Osteoblast (primary cell): Measurements from ENCODE around the gene VSIG8. TPM values are rescaled to one million over a fixed set of nuclear protein-coding genes. Genes with fewer than 3 reads are reported as not detected.

Experiments used
- DNase-seq: peaks from one replicate; pipeline ENCODE4 v3.0.0; 2011; ENCODE audit warnings: low spot score, mixed read lengths; ENCODE audit not compliant: insufficient read length; ENCODE audit errors: missing footprints
- H2AFZ ChIP-seq: 2 replicates; pipeline ENCODE4 v1.6.0; 2011; ENCODE audit warnings: mild to moderate bottlenecking, low read length
- H3K27ac ChIP-seq: 2 replicates; pipeline ENCODE4 v1.5.1; 2011; ENCODE audit warnings: mild to moderate bottlenecking, low read depth, low read length, moderate library complexity
- H3K27me3 ChIP-seq: 2 replicates; pipeline ENCODE4 v1.6.0; 2012; ENCODE audit warnings: mild to moderate bottlenecking, control low read depth, inconsistent platforms, low read length, moderate library complexity; ENCODE audit not compliant: insufficient read depth
- H3K36me3 ChIP-seq: 2 replicates; pipeline ENCODE4 v1.5.1; 2011; ENCODE audit warnings: mild to moderate bottlenecking, low read length, control low read depth, moderate library complexity; ENCODE audit not compliant: insufficient read depth
- H3K4me1 ChIP-seq: 2 replicates; pipeline ENCODE4 v1.5.1; 2011; ENCODE audit warnings: mild to moderate bottlenecking, low read length, control low read depth, moderate library complexity; ENCODE audit not compliant: insufficient read depth
- H3K4me2 ChIP-seq: 2 replicates; pipeline ENCODE4 v1.6.0; 2011; ENCODE audit warnings: mild to moderate bottlenecking, low read length; ENCODE audit not compliant: insufficient read depth
- H3K4me3 ChIP-seq: fragments of 200-600 bp; sonication (generic); 3 replicates; pipeline ENCODE4 v1.5.1; 2012; ENCODE audit warnings: mild to moderate bottlenecking, low read length, inconsistent platforms; ENCODE audit not compliant: insufficient read depth
- H3K79me2 ChIP-seq: 2 replicates; pipeline ENCODE4 v1.6.0; 2012; ENCODE audit warnings: mild to moderate bottlenecking, low read length, control low read depth, inconsistent platforms; ENCODE audit not compliant: insufficient read depth
- H3K9me3 ChIP-seq: 2 replicates; pipeline ENCODE4 v1.5.1; 2011; ENCODE audit warnings: low read depth, low read length, control low read depth
- H4K20me1 ChIP-seq: 2 replicates; pipeline ENCODE4 v1.6.0; 2012; ENCODE audit warnings: mild to moderate bottlenecking, low read length, control low read depth; ENCODE audit not compliant: insufficient read depth
- CTCF ChIP-seq: IDR thresholded peaks from 2 replicates; pipeline ENCODE4 v1.5.1; 2011; ENCODE audit warnings: mild to moderate bottlenecking, low read depth, low read length, moderate library complexity; ENCODE audit errors: extremely low read depth
- total RNA-seq: library from RNA; depleted of rRNA; stranded (reverse); fragments of >200 nt; gene quantifications from 2 replicates; pipeline ENCODE4 v1.2.3, GENCODE V29; 2012

VSIG8 gene
- total RNA-seq, 1 donor = not detected

DNA sequence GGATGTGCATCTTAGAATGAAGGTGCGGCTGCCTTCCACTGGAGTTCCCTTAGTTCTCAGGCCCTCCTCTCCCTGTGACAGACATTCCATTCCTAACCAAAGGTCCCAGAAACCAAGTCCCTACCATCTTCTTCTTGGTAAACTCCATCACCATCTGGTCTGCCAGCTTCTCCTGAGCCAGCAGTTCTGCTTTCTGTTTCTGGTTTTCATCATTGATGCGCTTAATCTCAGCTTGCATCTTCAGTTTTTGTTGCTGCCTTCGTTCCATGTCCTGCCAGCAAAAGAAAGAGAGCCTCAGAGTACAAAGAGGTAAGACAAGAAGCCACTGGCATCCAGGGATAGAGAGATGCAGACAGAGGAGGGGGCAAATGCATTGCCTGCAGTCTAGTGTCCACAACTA, 18.0 kb upstream of the VSIG8 start:
- Histone ChIP-seq H3K4me2 (peak overlapping the region; percentile 34), H3K27ac (peak overlapping the region; percentile 57), H3K4me3 (no peak overlapping the region), H3K79me2 (no peaks in the 10 kb centered on the region), H3K4me1 (peaks cover 31% of the 10 kb centered on the region), H3K9me3 (no peaks in the 10 kb centered on the region), H3K36me3 (no peaks in the 10 kb centered on the region), H2AFZ (peak overlapping the region; percentile 44), H4K20me1 (no peaks in the 10 kb centered on the region), H3K27me3 (no peaks in the 10 kb centered on the region)
- TF ChIP-seq CTCF = no peak
- no peak for DNase-seq

- DNase-seq = peak; percentile 87
- no peaks in the 10 kb centered on the region for H3K9me3 ChIP-seq
- peak overlapping the region; percentile 44 for H2AFZ ChIP-seq
- H3K4me1 ChIP-seq = peaks cover 31% of the 10 kb centered on the region
- no peaks in the 10 kb centered on the region for H3K79me2 ChIP-seq
- H3K36me3 ChIP-seq = no peaks in the 10 kb centered on the region
- H3K27ac ChIP-seq = peak overlapping the region; percentile 57
- H3K27me3 ChIP-seq = no peaks in the 10 kb centered on the region
- no peak overlapping the region for H3K4me3 ChIP-seq
- H4K20me1 ChIP-seq = no peaks in the 10 kb centered on the region
- TF ChIP-seq CTCF = no peak
- H3K4me2 ChIP-seq = peak overlapping the region; percentile 34
These were observed 17.5 kb upstream of the VSIG8 start for GRCh38 chr1:159879977-159880376.

GRCh38 chr1:159879136-159879535, 16.7 kb upstream of the VSIG8 start:
- no peak for DNase-seq
- H3K36me3 ChIP-seq = no peaks in the 10 kb centered on the region
- no peak for TF ChIP-seq CTCF
- no peak overlapping the region for H3K4me2 ChIP-seq
- H3K9me3 ChIP-seq = no peaks in the 10 kb centered on the region
- peaks cover 31% of the 10 kb centered on the region for H3K4me1 ChIP-seq
- no peak overlapping the region for H2AFZ ChIP-seq
- no peak overlapping the region for H3K4me3 ChIP-seq
- H3K79me2 ChIP-seq = no peaks in the 10 kb centered on the region
- H4K20me1 ChIP-seq = no peaks in the 10 kb centered on the region
- no peaks in the 10 kb centered on the region for H3K27me3 ChIP-seq
- no peak overlapping the region for H3K27ac ChIP-seq

DNA sequence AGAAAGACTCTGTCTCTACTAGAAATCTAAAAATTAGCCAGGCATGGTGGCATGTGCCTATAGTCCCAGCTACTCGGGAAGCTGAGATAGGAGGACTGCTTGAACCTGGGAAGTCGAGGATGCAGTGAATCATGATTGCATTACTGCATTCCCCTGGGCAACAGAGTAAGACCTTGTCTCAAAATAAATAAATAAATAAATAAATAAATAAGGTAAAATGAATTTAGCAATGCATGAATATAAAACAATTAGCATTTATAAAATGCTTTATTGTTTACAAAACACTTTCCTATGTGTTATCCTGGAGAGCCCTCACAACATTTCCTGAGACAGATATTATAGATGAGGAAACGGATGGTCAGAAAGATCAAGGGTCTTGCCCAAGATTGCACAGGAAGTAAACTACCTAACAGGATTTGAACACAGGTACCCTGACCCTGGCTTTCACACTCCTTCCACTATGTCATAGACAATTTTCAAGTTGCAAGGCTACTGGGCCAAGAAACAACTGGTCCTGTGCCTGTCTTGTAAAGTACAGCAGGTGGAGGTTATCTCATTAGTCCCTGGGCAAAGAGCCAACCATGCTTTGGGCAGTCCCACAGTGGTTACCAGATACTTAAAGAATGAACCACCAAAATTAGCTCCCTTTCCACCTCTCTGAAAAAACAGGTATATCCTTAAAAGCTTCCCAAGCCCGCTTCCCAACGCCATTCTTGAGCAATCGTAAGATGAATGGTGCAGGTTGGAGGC, 15.4 kb upstream of the VSIG8 start:
- H3K27ac ChIP-seq = no peak overlapping the region
- H2AFZ ChIP-seq = no peak overlapping the region
- DNase-seq = no peak
- no peaks in the 10 kb centered on the region for H3K79me2 ChIP-seq
- no peak overlapping the region for H3K4me2 ChIP-seq
- no peak overlapping the region for H3K4me3 ChIP-seq
- no peaks in the 10 kb centered on the region for H3K36me3 ChIP-seq
- no peaks in the 10 kb centered on the region for H3K9me3 ChIP-seq
- no peaks in the 10 kb centered on the region for H3K27me3 ChIP-seq
- no peak for TF ChIP-seq CTCF
- peaks cover 31% of the 10 kb centered on the region for H3K4me1 ChIP-seq
- no peaks in the 10 kb centered on the region for H4K20me1 ChIP-seq
